SHP77 treated with DMSO at 0.1 percent for 48 hours (cell line): Measurements from ENCODE around the gene EBF3.

Source experiments
- DNase-seq: peaks from one replicate; lab custom pipeline; 2025; lab: John Stamatoyannopoulos, UW

EBF3 gene

GRCh38 chr10:129970465-129971364 lies 6.6 kb upstream of the EBF3 start:
- DNase-seq, result no peak

- DNase-seq, result no peak
Observed at GRCh38 chr10:129969911-129970464, 5.9 kb upstream of the EBF3 start.

GRCh38 chr10:129969184-129969910 lies 5.3 kb upstream of the EBF3 start:
- no peak for DNase-seq

GRCh38 chr10:129968853-129969183 lies 4.7 kb upstream of the EBF3 start:
- DNase-seq, result no peak

GRCh38 chr10:129968020-129968852 lies 4.2 kb upstream of the EBF3 start:
- DNase-seq, result no peak

DNA sequence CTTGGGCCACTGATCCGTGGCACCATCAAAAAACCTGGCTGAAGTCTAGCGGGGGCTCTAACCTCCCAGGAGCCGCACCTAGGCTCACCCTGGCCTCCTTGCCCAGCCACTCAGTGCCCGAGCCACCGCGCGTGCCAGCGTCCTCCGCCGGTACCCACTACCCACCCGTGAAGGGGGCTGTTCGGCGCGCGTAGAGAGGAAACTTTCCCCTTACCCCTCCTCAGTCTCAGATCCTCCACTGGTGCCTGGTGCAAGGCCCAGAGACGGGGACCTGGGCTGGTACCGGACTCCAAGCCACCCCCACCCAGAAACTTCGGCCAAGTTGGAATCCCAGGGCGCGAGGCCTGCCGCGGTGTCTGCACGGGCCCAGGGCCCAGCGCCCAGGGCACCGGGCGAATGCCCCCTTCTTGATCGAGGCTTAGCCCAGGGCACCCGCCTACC lies 3.5 kb upstream of the EBF3 start:
- DNase-seq, result no peak

GRCh38 chr10:129966889-129967578 lies 3.0 kb upstream of the EBF3 start:
- no peak for DNase-seq

- DNase-seq, result no peak
Observed at GRCh38 chr10:129966370-129966888, 2.4 kb upstream of the EBF3 start.

DNA sequence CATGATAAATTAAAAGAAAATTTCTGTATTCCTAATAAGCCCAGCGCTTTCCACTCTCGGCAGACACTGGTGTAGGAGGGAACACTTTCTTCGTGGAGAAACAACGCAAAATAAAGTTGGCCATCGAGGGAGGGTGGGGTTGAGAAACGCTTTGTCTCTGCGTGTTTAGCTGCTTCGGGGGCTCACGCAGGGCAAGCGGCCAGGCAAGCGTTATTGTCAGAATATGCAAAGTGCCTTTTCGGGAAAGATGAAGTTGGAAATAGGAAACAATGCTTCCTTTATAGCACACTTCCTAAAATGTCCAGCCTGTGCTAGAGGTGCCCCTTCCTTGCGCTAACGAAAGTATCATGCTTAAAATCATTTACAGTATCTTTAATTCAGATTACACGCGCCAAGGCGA lies 1.9 kb upstream of the EBF3 start:
- no peak for DNase-seq

- no peak for DNase-seq
Observed at GRCh38 chr10:129965425-129965808, 1.3 kb upstream of the EBF3 start.

GRCh38 chr10:129964611-129965424 lies 744 bp upstream of the EBF3 start:
- DNase-seq, result no peak

DNA sequence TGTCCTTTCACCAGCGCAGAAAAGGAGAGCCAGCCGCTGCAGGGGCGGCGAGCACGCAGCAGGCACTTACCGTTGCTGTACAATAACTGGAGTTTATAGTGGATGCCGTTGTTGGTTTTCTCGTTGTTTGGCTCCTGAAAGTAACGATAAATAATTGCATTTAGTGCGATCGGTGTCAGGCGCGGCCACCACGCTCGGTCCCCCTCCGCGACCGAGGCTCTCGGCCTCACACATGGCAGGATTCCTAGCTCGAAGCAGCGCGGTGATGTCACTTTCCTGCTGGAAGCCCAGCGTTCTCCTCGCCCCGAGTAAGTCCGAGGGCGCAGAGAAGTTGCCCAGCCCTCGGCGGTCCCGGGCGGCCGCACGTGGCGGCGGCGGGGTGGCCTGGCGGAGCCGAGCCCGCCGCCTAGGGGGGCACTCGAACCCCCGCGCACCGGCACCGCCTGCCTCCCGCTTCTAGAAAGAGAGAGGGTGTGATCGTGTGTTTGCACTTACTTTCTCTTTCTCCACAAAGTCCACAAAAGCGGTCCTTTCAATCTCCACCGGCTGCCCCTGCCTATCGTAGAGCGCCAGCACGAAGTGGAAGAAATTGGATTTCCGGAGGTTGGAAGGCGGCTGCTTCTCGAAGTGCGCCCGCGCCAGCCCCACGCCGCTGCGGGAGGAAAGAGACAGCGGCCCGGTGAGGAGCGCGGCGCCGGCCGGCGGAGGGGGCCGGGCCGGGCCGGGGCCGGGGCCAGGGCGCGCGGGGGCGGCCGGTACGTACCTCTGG lies 1.0 kb downstream of the EBF3 start:
- DNase-seq, result no peak

DNA sequence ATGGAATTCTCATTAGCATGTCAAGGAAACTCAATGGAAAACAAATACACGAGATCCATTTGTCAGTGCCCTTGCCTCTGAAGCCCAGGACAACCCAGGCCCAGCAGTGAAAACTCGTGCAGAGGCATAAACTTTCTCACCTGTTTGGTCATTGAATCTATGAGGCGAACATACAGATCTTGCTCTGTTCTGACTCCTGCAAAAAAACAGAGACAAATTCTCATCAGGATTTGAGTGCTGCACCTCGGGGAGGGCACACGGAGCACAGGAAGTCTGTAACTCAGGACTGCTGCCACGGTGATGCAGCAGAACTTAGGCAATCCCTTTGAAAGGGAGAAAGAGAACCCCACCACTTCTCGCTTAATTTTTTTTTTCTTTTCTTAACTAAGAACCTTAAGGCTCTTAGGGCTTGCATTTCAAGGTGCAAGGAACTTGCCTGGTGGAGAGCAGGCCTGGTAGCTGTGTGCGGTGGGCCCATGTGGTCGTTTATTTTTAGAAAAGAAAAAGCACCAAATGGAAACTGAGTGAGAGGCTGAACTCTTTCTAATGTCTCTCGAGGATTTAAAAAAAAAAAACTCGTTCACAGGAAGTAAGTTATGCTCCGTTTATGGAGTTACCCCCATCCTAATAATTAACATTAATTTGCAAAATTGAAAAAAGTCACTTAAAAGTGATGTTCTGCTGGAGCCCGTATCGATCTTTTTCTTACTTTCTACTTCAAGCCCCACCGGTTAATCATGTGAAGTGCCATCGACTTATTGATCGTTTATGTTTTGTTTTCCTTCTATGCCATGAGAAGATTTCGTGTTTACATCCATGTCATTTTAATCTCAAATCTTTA lies 1.8 kb downstream of the EBF3 start:
- DNase-seq, result no peak

- no peak for DNase-seq
Observed at GRCh38 chr10:129961157-129961701, 2.8 kb downstream of the EBF3 start.

DNA sequence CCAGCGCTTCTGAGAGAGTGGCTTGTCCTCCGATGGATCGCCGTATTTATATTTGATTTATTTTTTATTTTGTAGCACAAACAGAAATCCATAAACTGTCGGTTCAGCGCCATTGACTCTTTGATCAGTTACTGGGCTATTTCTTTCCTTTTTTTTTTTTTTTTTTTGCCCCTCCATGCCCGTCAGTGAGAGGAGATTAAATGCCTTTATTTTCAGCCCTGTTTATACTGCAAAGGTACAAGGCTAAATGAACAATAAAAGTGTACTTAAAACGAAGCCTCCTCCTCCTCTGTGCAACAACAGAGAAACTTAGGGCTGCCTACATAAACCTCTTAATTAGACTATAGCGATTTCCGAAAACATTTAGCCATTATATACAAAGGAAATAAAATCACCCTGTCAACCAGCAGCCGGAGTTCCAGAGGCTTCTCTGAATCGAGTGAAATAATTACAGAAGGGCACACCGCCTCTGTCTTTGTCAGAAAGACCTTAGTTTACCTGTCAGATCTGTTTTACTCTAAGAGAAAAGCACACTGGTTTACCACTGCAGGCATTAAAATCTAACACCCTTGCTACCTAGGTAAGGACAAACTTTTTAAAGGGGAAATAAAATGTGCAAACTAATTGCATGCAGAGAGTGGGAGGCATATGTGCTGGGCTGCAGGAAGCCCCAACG lies 3.5 kb downstream of the EBF3 start:
- no peak for DNase-seq

GRCh38 chr10:129959544-129960480 lies 4.3 kb downstream of the EBF3 start:
- no peak for DNase-seq
